Motor neuron (in vitro differentiated cells): Measurements from ENCODE around the gene PRMT9. TPM values are rescaled to one million over a fixed set of nuclear protein-coding genes. Genes with fewer than 3 reads are reported as not detected.

Source experiments
- ATAC-seq, 8 experiments: fragments of 200-7000 bp; cut with Tn5 transposase; replicated peaks in 6 of 8; 2 replicates each; pipeline ENCODE4 v1.8.0; 2021; ENCODE audit warnings: mild to moderate bottlenecking in 8 of 8, moderate library complexity in 8 of 8
- H3K27ac ChIP-seq, 2 donors: fragments of 250-450 bp; sonication (Bioruptor Pico); 2 replicates each; pipeline ENCODE4 v1.9.0; 2021; ENCODE audit warnings: antibody characterized with exemption in 2 of 2, mild to moderate bottlenecking in 2 of 2, moderate library complexity in 1 of 2
- H3K4me1 ChIP-seq, 2 donors: fragments of 250-450 bp; sonication (Bioruptor Pico); replicated peaks in 1 of 2; 2 replicates each; pipeline ENCODE4 v1.6.1; 2021; ENCODE audit warnings: antibody characterized with exemption in 2 of 2, mild to moderate bottlenecking in 2 of 2, moderate library complexity in 1 of 2
- H3K4me3 ChIP-seq, 5 donors: fragments of 250-450 bp; sonication (Bioruptor Pico); 2 replicates each; pipeline ENCODE4 v1.9.0; 2021; ENCODE audit warnings: antibody characterized with exemption in 5 of 5, mild to moderate bottlenecking in 5 of 5, moderate library complexity in 4 of 5
- WGBS, 10 experiments: fragments of 450-650 bp; shearing (Covaris generic); methylation state at CpG; one replicate each; pipeline ENCODE4 v1.0.0; 2022; 5-methylcytosine and 5-hydroxymethylcytosine counted together
- in situ Hi-C, 9 experiments: fragments of 400-800 bp; cut with MboI; loops; one replicate each; pipeline ENCODE4 v1.15.0; 2021; ENCODE audit warnings: low sequenced_read_pairs in 9 of 9, low pct_unique_long_range_greater_than_20kb in 2 of 9; ENCODE audit not compliant: unreplicated experiment in 9 of 9
- total RNA-seq, 8 experiments: library from RNA; unstranded; fragments of 300-600 nt; gene quantifications; 2 replicates each; pipeline versions ENCODE4 v1.2.3 to v1.2.4, GENCODE V29; 2022

The PRMT9 gene
- total RNA-seq, 8 experiments from 2014 or later, result 10.3 to 17.7 (median 15.0) TPM

GRCh38 chr4:147599206-147599605 lies 84.8 kb downstream of the PRMT9 start:
- in situ Hi-C loops, result loop anchor here in 6 of 9 experiments (25.0 kb wide), 2 partner anchors 437 to 462 kb away; no protein-coding TSS in a partner anchor

GRCh38 chr4:147597561-147597960 lies 86.4 kb downstream of the PRMT9 start:
- 70 to 100% (median 89%) methylated on average over 1 to 2 of the region's 2 CpGs for WGBS, 10 experiments
- no peak overlapping the region for H3K27ac ChIP-seq
- H3K4me1 ChIP-seq, result no peaks in the 10 kb centered on the region
- ATAC-seq, result no peak
- in situ Hi-C loops, result loop anchor here in 6 of 9 experiments (25.0 kb wide), 2 partner anchors 435 to 460 kb away; no protein-coding TSS in a partner anchor
- no peak overlapping the region for H3K4me3 ChIP-seq

More at GRCh38 chr4:147599206-147599605, 84.8 kb downstream of the PRMT9 start:
- no peak overlapping the region for H3K27ac ChIP-seq
- no peaks in the 10 kb centered on the region for H3K4me1 ChIP-seq
- ATAC-seq, result no peak
- no peak overlapping the region for H3K4me3 ChIP-seq
- 71 to 100% (median 100%) methylated on average over 1 of the region's 1 CpG; no CpG with 5 or more reads in 1 of the 10 experiments for WGBS, 10 experiments

- WGBS, 10 experiments, result 89% methylated on average over 1 of the region's 1 CpG; no CpG with 5 or more reads in 9 of the 10 experiments
- Histone ChIP-seq H3K27ac (no peak overlapping the region), H3K4me3 (no peak overlapping the region), H3K4me1 (no peaks in the 10 kb centered on the region)
- peak in 4 of 8 experiments; percentile 41 to 87 (median 77) for ATAC-seq
- in situ Hi-C loops, result loop anchor here in 6 of 9 experiments (25.0 kb wide), 2 partner anchors 435 to 460 kb away; no protein-coding TSS in a partner anchor
Observed at GRCh38 chr4:147596981-147597380, 87.0 kb downstream of the PRMT9 start.

GRCh38 chr4:147596377-147596776 lies 87.6 kb downstream of the PRMT9 start:
- ATAC-seq, result no peak
- in situ Hi-C loops, result loop anchor here in 6 of 9 experiments (25.0 kb wide), 2 partner anchors 434 to 459 kb away; no protein-coding TSS in a partner anchor
- H3K4me3 ChIP-seq, result no peak overlapping the region
- H3K4me1 ChIP-seq, result no peaks in the 10 kb centered on the region
- no peak overlapping the region for H3K27ac ChIP-seq
- whole genome bisulfite sequencing, 10 experiments, result 0 to 100% (median 68%) methylated on average over 1 of the region's 1 CpG

- in situ Hi-C loops, result loop anchor here in 6 of 9 experiments (25.0 kb wide), 2 partner anchors 432 to 457 kb away; no protein-coding TSS in a partner anchor
- ATAC-seq, result peak in 3 of 8 experiments; percentile 56 to 72 (median 62)
- H3K27ac ChIP-seq, result no peak overlapping the region
- no peaks in the 10 kb centered on the region for H3K4me1 ChIP-seq
- 0 to 100% (median 74%) methylated on average over 1 to 2 of the region's 2 CpGs; no CpG with 5 or more reads in 2 of the 10 experiments for WGBS, 10 experiments
- H3K4me3 ChIP-seq, result no peak overlapping the region
Observed at GRCh38 chr4:147594578-147594977, 89.4 kb downstream of the PRMT9 start.

GRCh38 chr4:147594107-147594506 lies 89.9 kb downstream of the PRMT9 start:
- Histone ChIP-seq H3K27ac (no peak overlapping the region), H3K4me1 (no peaks in the 10 kb centered on the region), H3K4me3 (no peak overlapping the region)
- in situ Hi-C loops, result loop anchor here in 6 of 9 experiments (25.0 kb wide), 2 partner anchors 432 to 457 kb away; no protein-coding TSS in a partner anchor
- WGBS, 10 experiments, result 43 to 100% (median 71%) methylated on average over 1 to 5 of the region's 5 CpGs; no CpG with 5 or more reads in 2 of the 10 experiments
- no peak for ATAC-seq

GRCh38 chr4:147591106-147591505 lies 92.9 kb downstream of the PRMT9 start:
- ATAC-seq, result no peak
- peaks cover 4 to 9% of the 10 kb centered on the region in 2 donors for H3K4me1 ChIP-seq
- H3K27ac ChIP-seq, result no peak overlapping the region
- in situ Hi-C loops, result loop anchor here in 6 of 9 experiments (25.0 kb wide), 2 partner anchors 429 to 454 kb away; no protein-coding TSS in a partner anchor
- no peak overlapping the region for H3K4me3 ChIP-seq

- in situ Hi-C loops, result loop anchor here in 6 of 9 experiments (25.0 kb wide), 2 partner anchors 428 to 453 kb away; no protein-coding TSS in a partner anchor
Observed at GRCh38 chr4:147590249-147590920, 93.6 kb downstream of the PRMT9 start.

GRCh38 chr4:147589586-147589985 lies 94.4 kb downstream of the PRMT9 start:
- H3K4me1 ChIP-seq, result peaks cover 5 to 9% of the 10 kb centered on the region in 2 donors
- WGBS, 10 experiments, result 29 to 88% (median 50%) methylated on average over 1 of the region's 1 CpG; no CpG with 5 or more reads in 5 of the 10 experiments
- no peak overlapping the region for H3K4me3 ChIP-seq
- in situ Hi-C loops, result loop anchor here in 6 of 9 experiments (25.0 kb wide), 2 partner anchors 427 to 452 kb away; no protein-coding TSS in a partner anchor
- H3K27ac ChIP-seq, result no peak overlapping the region
- ATAC-seq, result no peak

More at GRCh38 chr4:147590249-147590920, 93.6 kb downstream of the PRMT9 start:
- Histone ChIP-seq H3K27ac (no peak overlapping the region), H3K4me3 (no peak overlapping the region), H3K4me1 (peaks cover 5 to 9% of the 10 kb centered on the region in 2 donors)
- WGBS, 10 experiments, result 0 to 67% (median 44%) methylated on average over 3 to 12 of the region's 12 CpGs
- peak in 5 of 8 experiments; percentile 47 to 75 (median 50) for ATAC-seq

Other genes starting within 250 kb of the PRMT9 start
- gene EDNRA, start 203.1 kb downstream of the PRMT9 start, total RNA-seq, result 10 to 100 TPM in 2 of 8 experiments, 1 to 10 TPM in 2, under 1 TPM in 4; 0.16 to 65.9 (median 1.8) TPM
- gene TMEM184C, start 66.8 kb downstream of the PRMT9 start, total RNA-seq, result 10 to 100 TPM; 23.8 to 42.8 (median 28.0) TPM
- 10 to 100 TPM in 4 of 8 experiments, 1 to 10 TPM in 4; 1.6 to 16.1 (median 8.2) TPM for gene ARHGAP10, start 47.9 kb upstream of the PRMT9 start, total RNA-seq